Measurements from ENCODE around the gene HS3ST2.
"Not testable (repeated sequence)": the region's sequence is repeated elsewhere in the genome, so short reads cannot be mapped to it uniquely, and the experiment has no call there.

HS3ST2 gene

DNA sequence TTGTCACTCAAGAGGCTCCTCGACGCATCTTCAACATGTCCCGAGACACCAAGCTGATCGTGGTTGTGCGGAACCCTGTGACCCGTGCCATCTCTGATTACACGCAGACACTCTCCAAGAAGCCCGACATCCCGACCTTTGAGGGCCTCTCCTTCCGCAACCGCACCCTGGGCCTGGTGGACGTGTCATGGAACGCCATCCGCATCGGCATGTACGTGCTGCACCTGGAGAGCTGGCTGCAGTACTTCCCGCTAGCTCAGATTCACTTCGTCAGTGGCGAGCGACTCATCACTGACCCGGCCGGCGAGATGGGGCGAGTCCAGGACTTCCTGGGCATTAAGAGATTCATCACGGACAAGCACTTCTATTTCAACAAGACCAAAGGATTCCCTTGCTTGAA, 101.0 kb downstream of the HS3ST2 start:
- Mint-ChIP-seq H3K4me3 (no peak overlapping the region), H3K4me1 (ENCODE audit: low read depth) (no peaks in the 10 kb centered on the region), H3K9me3 (no peaks in the 10 kb centered on the region), H3K36me3 (ENCODE audit: low read depth) (no peaks in the 10 kb centered on the region), H3K27me3 (ENCODE audit: low read depth) (peaks cover 5% of the 10 kb centered on the region), H3K27ac (no peak overlapping the region)

DNA sequence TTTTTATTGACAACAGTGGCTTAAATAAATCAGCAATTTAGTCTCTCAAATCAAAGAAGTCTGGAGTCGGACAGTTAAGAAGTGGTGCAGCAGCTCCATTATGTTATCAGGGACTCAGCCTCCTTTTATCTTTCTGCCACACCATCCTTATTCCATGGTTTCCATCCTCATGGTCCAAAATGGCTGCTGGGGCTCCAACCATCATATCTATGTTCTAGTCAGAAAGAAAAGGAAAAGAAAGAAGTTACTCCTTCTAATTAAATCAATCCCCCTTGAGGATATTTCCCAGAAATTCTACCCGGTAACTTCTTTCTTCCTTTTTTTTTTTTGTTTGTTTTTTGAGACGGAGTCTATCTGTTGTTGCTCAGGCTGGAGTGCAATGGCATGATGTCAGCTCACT, 109.5 kb downstream of the HS3ST2 start:
- Mint-ChIP-seq H3K27ac (no peak overlapping the region), H3K4me3 (no peak overlapping the region), H3K36me3 (ENCODE audit: low read depth) (no peaks in the 10 kb centered on the region), H3K4me1 (ENCODE audit: low read depth) (no peaks in the 10 kb centered on the region), H3K27me3 (ENCODE audit: low read depth) (peaks cover 12% of the 10 kb centered on the region), H3K9me3 (no peaks in the 10 kb centered on the region)

GRCh38 chr16:22924492-22924891, 110.5 kb downstream of the HS3ST2 start:
- no peaks in the 10 kb centered on the region for H3K36me3 Mint-ChIP-seq (ENCODE audit: low read depth)
- H3K27me3 Mint-ChIP-seq (ENCODE audit: low read depth), result peaks cover 7% of the 10 kb centered on the region
- H3K9me3 Mint-ChIP-seq, result no peaks in the 10 kb centered on the region

DNA sequence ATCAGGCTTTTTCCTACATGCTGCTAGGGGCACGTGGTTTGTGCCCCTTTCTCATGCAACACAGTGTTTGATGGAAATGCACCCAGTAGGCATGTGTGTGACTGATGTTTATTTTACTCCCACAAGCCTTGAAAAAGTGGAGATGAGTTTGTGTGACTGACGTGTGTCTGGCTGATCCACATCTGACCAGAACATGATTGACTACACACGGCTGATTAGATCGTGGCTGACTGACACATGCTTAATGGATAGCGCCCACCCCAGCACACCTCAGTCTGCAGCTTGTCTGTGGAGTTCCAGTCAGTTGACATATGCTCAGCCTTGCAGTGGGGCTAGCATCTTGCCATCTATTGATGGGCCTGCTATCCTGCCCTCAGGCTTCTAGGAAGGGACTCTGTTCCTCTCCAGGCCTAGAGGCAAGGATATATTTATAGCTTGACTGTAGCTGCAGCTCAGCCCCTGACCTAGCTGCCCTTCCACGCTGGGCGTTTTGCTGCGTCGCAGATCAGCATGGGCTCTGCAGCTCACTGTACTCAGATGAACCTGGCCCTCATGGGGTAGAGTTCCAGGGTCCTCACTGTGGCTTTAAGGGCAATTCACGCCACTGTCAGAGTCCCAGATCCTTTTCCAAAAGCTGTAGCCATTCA, 112.3 kb downstream of the HS3ST2 start:
- Mint-ChIP-seq H3K4me3 (no peak overlapping the region), H3K4me1 (ENCODE audit: low read depth) (no peaks in the 10 kb centered on the region), H3K36me3 (ENCODE audit: low read depth) (no peaks in the 10 kb centered on the region), H3K27me3 (ENCODE audit: low read depth) (peaks cover 3% of the 10 kb centered on the region), H3K9me3 (no peaks in the 10 kb centered on the region), H3K27ac (no peak overlapping the region)

More at GRCh38 chr16:22924492-22924891, 110.5 kb downstream of the HS3ST2 start:
- Mint-ChIP-seq H3K27ac (no peak overlapping the region), H3K4me1 (ENCODE audit: low read depth) (no peaks in the 10 kb centered on the region), H3K4me3 (no peak overlapping the region)

- no peaks in the 10 kb centered on the region for H3K9me3 Mint-ChIP-seq
- H3K27ac Mint-ChIP-seq, result no peak overlapping the region
- H3K36me3 Mint-ChIP-seq (ENCODE audit: low read depth), result no peaks in the 10 kb centered on the region
- no peaks in the 10 kb centered on the region for H3K4me1 Mint-ChIP-seq (ENCODE audit: low read depth)
- no peak overlapping the region for H3K4me3 Mint-ChIP-seq
- peaks cover 7% of the 10 kb centered on the region for H3K27me3 Mint-ChIP-seq (ENCODE audit: low read depth)
Measured at GRCh38 chr16:22927306-22927705, 113.3 kb downstream of the HS3ST2 start.

GRCh38 chr16:22928882-22929435, 115.0 kb downstream of the HS3ST2 start:
- no peaks in the 10 kb centered on the region for H3K36me3 Mint-ChIP-seq (ENCODE audit: low read depth)
- no peaks in the 10 kb centered on the region for H3K4me1 Mint-ChIP-seq (ENCODE audit: low read depth)
- H3K4me3 Mint-ChIP-seq, result no peak overlapping the region
- H3K9me3 Mint-ChIP-seq, result no peaks in the 10 kb centered on the region
- peaks cover 20% of the 10 kb centered on the region for H3K27me3 Mint-ChIP-seq (ENCODE audit: low read depth)
- H3K27ac Mint-ChIP-seq, result no peak overlapping the region

DNA sequence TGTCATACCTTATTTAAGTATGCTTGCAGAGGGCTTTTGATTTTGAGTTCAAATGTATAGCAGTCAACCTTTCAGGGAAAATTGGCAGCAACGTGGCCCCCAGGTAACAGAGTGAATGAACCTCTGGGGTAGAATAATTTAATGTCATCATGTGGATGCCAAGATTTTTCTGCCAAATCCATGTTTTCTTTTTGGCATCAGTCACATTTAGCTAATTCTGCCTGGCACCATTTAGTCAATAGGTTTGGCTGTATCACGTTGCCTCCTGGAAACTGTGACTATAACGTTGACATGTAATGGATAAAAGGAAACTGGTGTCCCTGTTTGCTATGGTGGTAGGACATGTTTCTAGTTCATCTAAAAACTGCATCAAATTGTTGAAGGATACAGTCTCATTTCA, 115.5 kb downstream of the HS3ST2 start:
- H3K4me1 Mint-ChIP-seq (ENCODE audit: low read depth), result no peaks in the 10 kb centered on the region
- peaks cover 20% of the 10 kb centered on the region for H3K27me3 Mint-ChIP-seq (ENCODE audit: low read depth)
- no peak overlapping the region for H3K4me3 Mint-ChIP-seq
- H3K27ac Mint-ChIP-seq, result no peak overlapping the region
- H3K36me3 Mint-ChIP-seq (ENCODE audit: low read depth), result no peaks in the 10 kb centered on the region
- no peaks in the 10 kb centered on the region for H3K9me3 Mint-ChIP-seq

- Mint-ChIP-seq H3K9me3 (no peaks in the 10 kb centered on the region), H3K36me3 (ENCODE audit: low read depth) (no peaks in the 10 kb centered on the region), H3K4me3 (no peak overlapping the region), H3K4me1 (ENCODE audit: low read depth) (no peaks in the 10 kb centered on the region), H3K27me3 (ENCODE audit: low read depth) (peaks cover 25% of the 10 kb centered on the region), H3K27ac (no peak overlapping the region)
Measured at GRCh38 chr16:22932032-22932771, 118.2 kb downstream of the HS3ST2 start.

DNA sequence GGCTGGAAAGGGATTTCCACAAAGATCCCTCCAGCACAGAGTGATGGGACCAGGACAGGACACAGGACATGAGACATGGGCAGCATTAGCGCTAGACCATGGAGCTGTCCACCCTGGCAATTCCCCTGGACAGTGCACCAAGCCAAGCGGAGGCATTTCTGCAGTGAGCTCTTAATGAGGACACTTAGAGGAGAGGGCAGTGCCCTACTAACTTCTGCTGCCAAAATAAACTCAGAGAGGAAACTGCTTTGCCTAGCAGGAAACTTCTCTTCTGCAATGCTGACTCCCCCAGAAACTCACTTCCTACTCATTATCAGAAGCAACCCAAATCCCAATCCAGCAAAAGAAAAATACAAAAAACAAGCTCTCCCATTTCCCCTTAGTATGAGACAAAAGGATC, 119.2 kb downstream of the HS3ST2 start:
- no peak overlapping the region for H3K27ac Mint-ChIP-seq
- H3K4me3 Mint-ChIP-seq, result no peak overlapping the region
- peaks cover 22% of the 10 kb centered on the region for H3K27me3 Mint-ChIP-seq (ENCODE audit: low read depth)
- H3K9me3 Mint-ChIP-seq, result no peaks in the 10 kb centered on the region
- H3K36me3 Mint-ChIP-seq (ENCODE audit: low read depth), result no peaks in the 10 kb centered on the region
- H3K4me1 Mint-ChIP-seq (ENCODE audit: low read depth), result no peaks in the 10 kb centered on the region

GRCh38 chr16:22934786-22935185, 120.8 kb downstream of the HS3ST2 start:
- no peaks in the 10 kb centered on the region for H3K36me3 Mint-ChIP-seq (ENCODE audit: low read depth)
- peaks cover 22% of the 10 kb centered on the region for H3K27me3 Mint-ChIP-seq (ENCODE audit: low read depth)
- no peaks in the 10 kb centered on the region for H3K9me3 Mint-ChIP-seq
- no peaks in the 10 kb centered on the region for H3K4me1 Mint-ChIP-seq (ENCODE audit: low read depth)
- H3K27ac Mint-ChIP-seq, result no peak overlapping the region
- H3K4me3 Mint-ChIP-seq, result no peak overlapping the region

GRCh38 chr16:22937169-22937568, 123.2 kb downstream of the HS3ST2 start:
- Mint-ChIP-seq H3K27me3 (ENCODE audit: low read depth) (peaks cover 20% of the 10 kb centered on the region), H3K4me3 (no peak overlapping the region), H3K36me3 (ENCODE audit: low read depth) (no peaks in the 10 kb centered on the region), H3K9me3 (no peaks in the 10 kb centered on the region), H3K4me1 (ENCODE audit: low read depth) (no peaks in the 10 kb centered on the region), H3K27ac (no peak overlapping the region)

GRCh38 chr16:22938647-22939046, 124.7 kb downstream of the HS3ST2 start:
- H3K9me3 Mint-ChIP-seq, result no peaks in the 10 kb centered on the region
- no peak overlapping the region for H3K4me3 Mint-ChIP-seq
- no peaks in the 10 kb centered on the region for H3K36me3 Mint-ChIP-seq (ENCODE audit: low read depth)
- H3K27ac Mint-ChIP-seq, result no peak overlapping the region
- H3K4me1 Mint-ChIP-seq (ENCODE audit: low read depth), result no peaks in the 10 kb centered on the region
- peaks cover 6% of the 10 kb centered on the region for H3K27me3 Mint-ChIP-seq (ENCODE audit: low read depth)

GRCh38 chr16:22939744-22940363, 125.9 kb downstream of the HS3ST2 start:
- H3K27ac Mint-ChIP-seq; H3K36me3 Mint-ChIP-seq (ENCODE audit: low read depth); H3K27me3 Mint-ChIP-seq (ENCODE audit: low read depth); H3K4me1 Mint-ChIP-seq (ENCODE audit: low read depth); H3K9me3 Mint-ChIP-seq; H3K4me3 Mint-ChIP-seq: not testable (repeated sequence)

DNA sequence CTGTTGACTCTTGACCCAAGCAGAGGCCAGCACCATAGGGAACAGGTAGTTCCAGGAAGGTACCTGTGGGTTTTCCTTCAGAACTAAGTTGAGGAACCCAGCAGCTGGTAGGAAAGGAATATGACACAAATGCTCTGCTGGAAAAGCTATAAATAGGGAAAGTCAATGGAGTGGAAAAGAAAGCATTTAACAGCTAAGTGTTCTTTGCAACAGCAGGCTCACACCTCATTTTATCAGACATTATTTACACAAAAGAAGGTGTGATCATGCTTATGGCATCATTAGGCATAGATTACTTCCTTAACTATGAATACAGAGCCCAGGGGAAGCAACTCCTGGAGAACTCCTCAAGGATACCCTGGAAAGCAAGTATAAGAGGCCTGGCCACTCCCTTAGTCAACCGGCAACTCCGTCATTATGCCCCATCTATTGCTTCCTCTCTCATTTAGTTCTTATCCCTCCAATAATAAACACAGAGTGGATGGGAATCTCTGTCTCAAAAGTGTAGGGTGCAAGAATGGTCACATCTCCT, 128.1 kb downstream of the HS3ST2 start:
- H3K4me3 Mint-ChIP-seq, result no peak overlapping the region
- no peaks in the 10 kb centered on the region for H3K4me1 Mint-ChIP-seq (ENCODE audit: low read depth)
- H3K27me3 Mint-ChIP-seq (ENCODE audit: low read depth), result peaks cover 11% of the 10 kb centered on the region
- no peaks in the 10 kb centered on the region for H3K9me3 Mint-ChIP-seq
- H3K36me3 Mint-ChIP-seq (ENCODE audit: low read depth), result no peaks in the 10 kb centered on the region
- no peak overlapping the region for H3K27ac Mint-ChIP-seq

DNA sequence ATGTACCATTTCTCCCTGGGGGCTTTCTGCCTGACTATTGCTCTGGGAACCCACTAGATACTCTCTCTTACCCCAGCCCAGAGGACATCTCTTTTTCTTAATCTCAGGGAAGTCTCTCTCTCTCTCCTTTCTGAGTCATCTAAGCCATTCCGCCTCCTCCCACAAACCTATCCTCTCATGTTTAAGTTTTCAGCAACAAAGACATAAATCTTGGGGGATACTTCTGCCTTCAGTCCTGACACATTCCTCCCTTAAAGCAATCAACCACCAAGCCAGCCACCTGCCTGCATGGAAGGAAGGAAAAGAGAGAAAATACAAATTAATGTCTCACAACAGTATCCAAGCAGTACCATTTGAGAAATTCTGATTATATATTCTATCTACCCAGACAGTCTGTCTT, 128.8 kb downstream of the HS3ST2 start:
- no peaks in the 10 kb centered on the region for H3K9me3 Mint-ChIP-seq
- H3K27me3 Mint-ChIP-seq (ENCODE audit: low read depth), result peaks cover 19% of the 10 kb centered on the region
- no peak overlapping the region for H3K4me3 Mint-ChIP-seq
- H3K36me3 Mint-ChIP-seq (ENCODE audit: low read depth), result no peaks in the 10 kb centered on the region
- no peaks in the 10 kb centered on the region for H3K4me1 Mint-ChIP-seq (ENCODE audit: low read depth)
- no peak overlapping the region for H3K27ac Mint-ChIP-seq

Data from T-helper 1 cell treated with Interleukin-12 subunit alpha and Interleukin-12 subunit beta and Interleukin-4 antibody, amounts not matched to agents 30 μg/mL and 1 μg/mL, for 36 hours (primary cell).